ENCODE results near the gene BCR.
A peak's percentile ranks its signal among the peaks of the same experiment; 100 is the strongest.
"Not testable (repeated sequence)": the region's sequence is repeated elsewhere in the genome, so short reads cannot be mapped to it uniquely, and the experiment has no call there.

The BCR gene

DNA sequence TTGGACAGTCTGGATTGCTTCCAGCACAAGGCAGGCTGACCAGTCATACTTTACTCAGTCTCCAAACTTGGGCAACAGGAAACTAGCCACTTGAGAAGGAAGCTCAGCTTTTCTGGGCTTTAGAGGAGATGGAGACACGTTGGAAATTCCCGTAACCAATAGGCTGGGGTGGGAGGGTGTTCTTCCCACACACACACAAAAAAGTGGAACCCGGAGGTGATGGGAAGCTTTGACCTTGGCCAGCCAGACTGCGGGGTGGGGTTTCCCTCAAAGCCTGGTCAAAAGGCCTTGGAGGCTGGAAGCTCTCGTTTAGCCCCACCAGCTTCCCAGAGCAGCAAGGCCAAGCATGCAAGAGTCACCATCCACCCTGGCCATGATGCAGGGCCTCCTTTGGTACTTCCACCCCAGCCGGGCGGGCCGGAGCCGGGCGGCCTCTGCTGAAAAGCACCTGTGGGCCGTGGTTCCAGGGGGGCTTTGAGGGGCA lies 126.2 kb downstream of the BCR start:
- TF ChIP-seq, protein P1, sequence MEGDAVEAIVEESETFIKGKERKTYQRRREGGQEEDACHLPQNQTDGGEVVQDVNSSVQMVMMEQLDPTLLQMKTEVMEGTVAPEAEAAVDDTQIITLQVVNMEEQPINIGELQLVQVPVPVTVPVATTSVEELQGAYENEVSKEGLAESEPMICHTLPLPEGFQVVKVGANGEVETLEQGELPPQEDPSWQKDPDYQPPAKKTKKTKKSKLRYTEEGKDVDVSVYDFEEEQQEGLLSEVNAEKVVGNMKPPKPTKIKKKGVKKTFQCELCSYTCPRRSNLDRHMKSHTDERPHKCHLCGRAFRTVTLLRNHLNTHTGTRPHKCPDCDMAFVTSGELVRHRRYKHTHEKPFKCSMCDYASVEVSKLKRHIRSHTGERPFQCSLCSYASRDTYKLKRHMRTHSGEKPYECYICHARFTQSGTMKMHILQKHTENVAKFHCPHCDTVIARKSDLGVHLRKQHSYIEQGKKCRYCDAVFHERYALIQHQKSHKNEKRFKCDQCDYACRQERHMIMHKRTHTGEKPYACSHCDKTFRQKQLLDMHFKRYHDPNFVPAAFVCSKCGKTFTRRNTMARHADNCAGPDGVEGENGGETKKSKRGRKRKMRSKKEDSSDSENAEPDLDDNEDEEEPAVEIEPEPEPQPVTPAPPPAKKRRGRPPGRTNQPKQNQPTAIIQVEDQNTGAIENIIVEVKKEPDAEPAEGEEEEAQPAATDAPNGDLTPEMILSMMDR (IDR thresholded peaks at IDR 0.05; ENCODE audit: extremely low read depth, missing control alignments), result no peak
- DNase-seq (ENCODE audit: low spot score), result no peak

DNA sequence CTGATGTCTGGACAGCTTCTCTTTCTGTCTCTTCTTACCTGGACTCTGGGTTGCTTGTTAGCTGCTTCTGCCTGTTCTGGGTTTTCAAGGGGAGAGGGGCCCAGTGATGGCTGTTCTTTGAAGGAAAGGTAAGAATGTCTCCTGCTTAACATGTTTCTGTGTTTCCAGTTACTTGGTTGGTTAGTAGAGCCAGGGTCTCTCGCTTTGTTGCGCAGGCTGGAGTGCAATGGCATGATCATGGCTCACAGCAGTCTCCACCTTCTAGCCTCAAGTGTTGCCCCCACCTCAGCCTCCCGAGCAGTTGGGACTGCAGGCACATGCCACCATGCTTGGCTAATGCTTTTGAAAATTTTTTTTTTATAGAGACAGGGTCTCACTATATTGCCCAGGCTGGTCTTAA lies 126.6 kb downstream of the BCR start:
- no peak for DNase-seq (ENCODE audit: low spot score)
- TF ChIP-seq, protein P1 (IDR thresholded peaks at IDR 0.05; ENCODE audit: extremely low read depth, missing control alignments), result no peak

DNA sequence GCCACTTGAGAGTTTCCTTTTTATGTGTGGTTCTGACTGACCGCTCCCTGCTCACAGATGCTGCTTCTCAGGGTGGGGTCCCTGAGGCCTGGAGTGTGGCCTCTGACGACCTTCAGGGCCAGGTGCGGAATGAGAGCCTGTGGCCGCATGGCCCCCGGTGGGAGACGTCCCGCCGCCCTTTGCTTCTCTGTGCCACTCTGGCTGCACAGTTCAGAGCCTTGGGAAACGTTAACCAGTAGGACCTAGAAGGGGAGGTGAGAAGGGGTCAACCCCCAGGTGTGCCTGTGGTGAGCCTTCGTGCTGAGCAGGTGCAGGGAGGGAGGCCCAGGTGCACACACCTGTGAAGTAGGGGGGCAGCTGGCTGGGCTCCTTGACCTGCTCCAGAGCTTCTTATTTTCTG lies 127.2 kb downstream of the BCR start:
- not testable (repeated sequence) for DNase-seq (ENCODE audit: low spot score)

DNA sequence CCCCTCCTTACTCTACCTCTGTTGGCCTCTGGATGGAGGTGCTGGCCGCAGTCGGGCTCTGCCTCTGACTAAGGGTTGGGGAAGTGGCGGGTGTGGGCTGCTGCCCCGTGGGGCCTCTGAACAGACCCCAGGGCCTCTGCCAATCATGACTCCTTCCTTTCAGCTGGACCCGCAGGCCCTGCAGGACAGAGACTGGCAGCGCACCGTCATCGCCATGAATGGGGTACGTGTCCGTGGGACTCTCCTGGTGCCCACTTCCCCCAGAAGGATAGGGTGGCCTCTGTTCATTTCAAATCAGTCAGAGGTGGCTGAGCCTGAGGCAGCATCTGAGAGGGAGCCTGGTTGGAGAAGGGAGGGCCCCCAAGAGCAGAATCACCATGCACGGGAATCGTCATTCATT lies 129.0 kb downstream of the BCR start:
- not testable (repeated sequence) for DNase-seq (ENCODE audit: low spot score)

DNA sequence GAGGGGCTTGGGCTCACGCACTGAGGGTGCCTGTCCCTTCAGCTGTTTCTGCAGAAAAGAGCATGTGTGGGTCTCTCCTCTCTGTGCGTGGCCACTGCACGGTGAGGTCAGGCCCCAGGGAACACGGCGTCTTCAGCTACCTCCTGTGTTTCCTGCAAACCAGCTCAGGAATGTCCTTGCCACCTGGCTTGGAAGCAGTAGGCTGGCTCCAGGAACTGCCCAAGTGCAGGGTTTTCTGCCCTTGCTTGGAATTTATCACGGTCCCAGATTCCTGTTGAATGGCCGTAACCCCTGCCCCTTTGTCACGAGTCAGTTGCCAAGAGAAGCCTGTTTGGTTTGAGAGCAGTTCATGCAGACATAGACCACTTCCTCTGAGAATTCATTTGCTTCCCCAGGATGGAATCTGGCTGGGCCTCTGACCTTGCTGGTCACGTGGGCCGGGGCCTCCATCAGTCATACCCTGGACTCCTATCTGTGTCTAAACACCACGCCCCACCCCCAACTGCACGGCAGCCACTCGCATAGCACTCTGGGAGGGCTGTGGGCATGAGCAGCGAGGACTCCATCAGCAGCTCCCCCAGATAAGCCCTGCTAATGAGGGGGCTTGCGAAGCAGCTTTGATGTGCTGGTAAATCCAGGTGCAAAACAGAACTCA lies 130.3 kb downstream of the BCR start:
- DNase-seq (ENCODE audit: low spot score), result not testable (repeated sequence)

DNA sequence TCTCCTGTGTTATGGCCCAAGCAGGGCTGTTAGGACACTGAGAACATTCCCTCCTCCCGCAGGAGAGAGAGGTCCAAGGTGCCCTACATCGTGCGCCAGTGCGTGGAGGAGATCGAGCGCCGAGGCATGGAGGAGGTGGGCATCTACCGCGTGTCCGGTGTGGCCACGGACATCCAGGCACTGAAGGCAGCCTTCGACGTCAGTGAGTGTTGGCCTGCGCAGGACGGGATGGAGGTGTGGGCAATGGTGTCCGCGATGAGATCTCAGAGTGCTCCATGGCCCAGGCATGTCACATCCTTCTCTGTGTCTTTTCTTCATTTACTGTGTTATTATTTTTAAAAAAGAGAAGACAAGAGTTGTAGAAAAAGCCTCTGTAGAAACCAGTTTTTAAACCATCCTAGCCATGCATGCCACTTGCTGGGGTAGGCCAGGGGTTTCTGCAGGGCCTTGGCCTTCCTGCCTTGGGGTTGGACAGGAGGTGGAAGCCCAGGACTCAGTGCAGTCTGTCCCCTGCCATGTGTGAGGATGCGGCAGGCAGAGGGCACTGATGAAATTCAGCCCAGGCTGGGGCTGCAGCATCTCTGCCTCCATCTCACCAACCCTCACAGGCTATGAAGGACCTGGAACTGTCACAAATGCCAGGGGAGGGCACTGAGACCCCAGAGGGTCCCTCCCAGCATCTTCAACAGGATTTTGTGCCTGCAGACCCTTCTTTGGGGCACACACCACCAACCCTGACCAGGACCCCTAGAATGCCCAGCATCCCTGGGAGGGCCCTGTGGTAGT lies 131.5 kb downstream of the BCR start:
- DNase-seq (ENCODE audit: low spot score), result not testable (repeated sequence)

DNA sequence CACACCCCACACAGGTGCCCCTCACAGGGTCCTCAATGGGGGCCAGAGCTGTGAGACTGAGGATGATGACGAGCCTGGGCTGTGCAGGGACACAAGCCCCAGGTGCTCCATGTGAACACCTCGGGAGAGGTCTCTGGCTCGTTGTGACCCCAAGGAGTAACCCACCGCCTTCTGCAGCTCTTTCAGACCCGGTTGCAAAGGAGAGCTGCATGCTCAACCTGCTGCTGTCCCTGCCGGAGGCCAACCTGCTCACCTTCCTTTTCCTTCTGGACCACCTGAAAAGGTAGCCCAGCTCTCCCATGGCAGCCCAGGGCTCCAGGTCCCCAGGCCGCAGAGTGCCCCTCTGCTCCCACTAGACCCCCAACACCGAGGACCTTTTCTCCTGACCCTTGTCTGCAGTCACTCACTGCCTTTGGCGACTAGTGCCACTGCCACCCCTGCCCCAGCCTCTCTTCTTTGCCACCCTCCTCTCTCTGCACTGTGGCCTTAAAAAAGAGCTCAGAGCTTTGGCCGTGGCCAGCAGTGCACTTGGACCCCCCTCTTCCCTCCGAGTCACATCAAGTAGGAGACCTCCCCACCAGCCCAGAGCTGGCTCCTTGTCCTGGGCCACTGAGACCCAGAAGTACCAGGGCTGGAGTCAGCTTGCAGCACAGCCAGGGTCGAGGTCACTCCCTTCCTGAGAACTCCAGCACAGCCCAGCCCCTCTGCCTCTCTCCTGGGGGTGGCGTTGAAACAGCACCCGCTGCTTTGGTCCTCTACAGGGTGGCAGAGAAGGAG lies 133.7 kb downstream of the BCR start:
- DNase-seq (ENCODE audit: low spot score), result no peak
- TF ChIP-seq, protein P1 (IDR thresholded peaks at IDR 0.05; ENCODE audit: extremely low read depth, missing control alignments), result no peak

DNA sequence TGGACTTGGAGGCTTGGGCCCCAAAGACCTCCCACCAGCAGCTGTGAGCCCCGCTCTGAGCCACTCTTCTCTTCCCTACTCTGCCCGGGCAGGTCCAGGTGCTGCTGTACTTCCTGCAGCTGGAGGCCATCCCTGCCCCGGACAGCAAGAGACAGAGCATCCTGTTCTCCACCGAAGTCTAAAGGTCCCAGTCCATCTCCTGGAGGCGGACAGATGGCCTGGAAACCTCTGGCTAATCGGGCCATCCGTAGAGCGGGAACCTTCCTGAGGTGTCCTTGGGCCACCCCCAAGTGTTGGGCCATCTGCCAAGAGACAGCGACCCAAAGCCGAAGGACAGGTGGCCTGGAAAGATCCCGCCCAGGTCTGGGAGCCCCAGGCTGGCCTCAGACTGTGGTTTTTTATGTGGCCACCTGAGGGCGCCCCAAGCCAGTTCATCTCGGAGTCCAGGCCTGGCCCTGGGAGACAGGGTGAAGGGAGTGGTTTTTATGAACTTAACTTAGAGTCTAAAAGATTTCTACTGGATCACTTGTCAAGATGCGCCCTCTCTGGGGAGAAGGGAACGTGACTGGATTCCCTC lies 135.1 kb downstream of the BCR start:
- peak; percentile 65 for DNase-seq (ENCODE audit: low spot score)
- TF ChIP-seq, protein P1 (IDR thresholded peaks at IDR 0.05; ENCODE audit: extremely low read depth, missing control alignments), result peak; percentile 44

DNA sequence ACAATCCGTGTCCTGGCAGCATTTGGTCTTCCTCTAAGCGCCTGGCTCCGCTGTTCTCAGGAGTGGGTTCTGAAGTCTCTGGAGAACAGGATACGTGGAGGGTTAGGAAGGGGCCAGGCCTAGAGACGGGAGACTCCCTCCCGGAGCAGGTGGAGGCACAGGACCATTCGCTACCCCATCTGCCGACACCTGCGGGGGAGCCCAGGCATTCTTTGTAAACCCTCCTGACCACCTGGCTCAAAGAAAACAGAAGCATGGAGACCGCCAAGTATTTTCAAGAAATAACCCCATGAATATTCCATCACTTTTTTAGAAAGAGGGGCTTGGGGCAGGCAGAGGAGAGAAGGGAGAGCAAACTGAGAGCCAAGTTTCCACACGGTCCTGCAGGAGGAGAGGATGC lies 136.3 kb downstream of the BCR start:
- not testable (repeated sequence) for DNase-seq (ENCODE audit: low spot score)

DNA sequence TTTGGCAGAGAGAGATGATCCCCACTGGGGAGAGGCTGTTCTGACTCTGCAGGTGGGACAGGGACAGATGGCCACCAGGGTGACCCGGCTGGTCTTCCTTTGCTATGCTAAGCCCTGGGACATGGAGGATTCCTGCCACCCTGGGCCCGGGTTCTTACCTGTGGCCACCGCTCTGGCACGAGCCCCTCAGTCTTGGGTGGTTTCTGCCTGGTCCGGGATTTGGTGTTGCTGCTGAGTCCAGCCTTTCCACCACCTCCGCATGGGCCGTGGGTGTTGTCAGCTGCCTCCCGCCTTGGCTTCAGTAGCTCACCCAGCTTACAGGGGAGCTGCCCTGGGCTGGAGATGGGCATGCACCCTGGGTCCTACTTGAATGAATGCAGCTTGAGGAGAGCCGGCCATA lies 138.0 kb downstream of the BCR start:
- DNase-seq (ENCODE audit: low spot score), result not testable (repeated sequence)

DNA sequence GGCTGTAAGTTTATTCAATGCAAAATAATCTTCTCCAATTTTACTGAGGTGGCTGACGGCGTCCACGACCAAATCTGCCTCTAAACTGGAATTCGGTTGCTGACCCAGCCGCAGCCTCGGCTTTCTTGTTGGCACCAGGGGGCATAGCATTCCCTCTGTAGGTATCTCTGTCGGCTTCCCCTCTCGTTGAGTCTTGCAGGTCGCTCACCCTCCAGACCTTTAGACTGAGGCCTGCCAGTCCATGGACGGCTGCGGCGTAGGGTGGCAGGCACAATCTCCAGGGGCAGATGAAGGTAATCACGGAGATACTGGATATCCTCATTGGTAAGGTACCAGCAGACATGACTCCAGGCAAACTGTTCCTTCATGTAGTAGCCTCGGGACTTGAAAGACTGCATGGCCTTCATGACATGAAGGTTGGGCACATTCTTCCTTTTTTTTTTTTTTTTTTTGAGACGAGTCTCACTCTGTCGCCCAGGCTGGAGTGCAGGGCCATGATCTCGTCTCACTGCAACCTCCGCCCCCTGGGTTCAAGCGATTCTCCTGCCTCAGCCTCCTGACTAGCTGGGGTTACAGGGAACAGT lies 142.3 kb downstream of the BCR start:
- not testable (repeated sequence) for DNase-seq (ENCODE audit: low spot score)

DNA sequence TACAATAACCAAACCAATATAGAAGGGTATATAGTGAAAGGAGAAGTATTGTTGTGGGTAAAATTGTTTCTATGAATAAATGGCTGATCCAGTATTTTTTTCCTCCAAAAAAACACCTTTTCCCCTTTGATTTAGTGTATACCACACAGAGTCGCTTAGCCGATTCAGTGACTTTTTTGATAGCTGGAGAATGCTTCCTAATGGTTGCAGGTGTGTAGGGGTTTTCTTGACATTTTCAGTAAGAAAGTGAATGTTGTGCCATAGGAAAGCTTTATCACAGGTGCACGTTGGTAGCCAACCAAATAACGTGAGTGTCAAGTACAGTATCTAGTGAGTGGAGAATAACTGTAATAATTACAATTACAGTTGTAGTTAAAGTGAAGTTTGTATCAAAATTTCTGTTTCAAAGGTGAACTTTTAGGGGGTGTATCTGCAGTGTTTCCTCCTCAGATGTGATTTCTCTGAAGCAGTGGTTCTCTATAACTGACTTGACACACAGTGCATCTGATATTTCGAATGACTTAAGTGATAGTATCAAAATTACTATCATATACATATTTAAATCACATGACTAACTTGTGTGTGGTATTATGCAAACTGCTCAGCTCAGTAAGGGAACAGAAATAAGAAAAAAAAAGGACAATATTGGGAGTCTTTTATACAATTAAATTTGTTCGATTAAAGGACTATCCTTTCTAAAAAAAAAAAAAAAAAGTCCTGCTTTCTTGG lies 143.8 kb downstream of the BCR start:
- not testable (repeated sequence) for DNase-seq (ENCODE audit: low spot score)

All from GM20000 (cell line).